ENCODE measurements around the gene CFAP100.

CFAP100 gene

DNA sequence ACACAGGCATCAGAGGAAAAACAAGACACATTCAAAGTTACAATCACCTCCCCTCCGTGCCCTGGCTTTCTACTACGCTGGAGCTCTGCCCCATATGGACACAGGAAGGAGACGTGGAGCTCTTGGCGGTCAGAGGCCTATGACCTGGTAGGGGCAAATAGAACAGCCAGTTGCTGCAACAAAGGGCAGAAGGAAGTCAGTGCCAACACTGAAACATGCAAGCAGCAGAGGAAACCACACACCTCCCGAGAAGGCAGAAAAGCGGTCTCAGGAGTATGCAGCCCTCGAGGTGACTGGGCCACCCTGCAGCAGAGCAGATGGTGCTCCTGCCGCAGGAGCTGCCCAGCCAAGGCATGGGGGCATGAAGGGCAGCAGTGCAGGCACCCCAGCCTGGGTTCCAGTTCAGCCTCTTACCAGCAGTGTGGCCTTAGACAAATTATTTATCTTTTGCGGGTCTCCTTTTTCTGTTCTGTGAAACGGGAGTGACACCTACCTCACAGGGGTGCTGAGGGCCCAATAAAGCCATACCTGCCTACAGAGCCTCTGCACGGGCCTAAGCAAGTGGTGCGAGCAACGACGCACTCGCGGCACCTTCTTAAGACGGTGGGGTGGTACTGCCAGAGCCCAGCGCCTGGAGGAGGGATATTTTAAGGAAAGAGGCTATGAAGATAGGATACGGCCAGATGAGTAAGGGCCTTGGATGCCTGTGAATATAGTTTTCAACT lies 72.3 kb downstream of the CFAP100 start:
- no peak for DNase-seq

DNA sequence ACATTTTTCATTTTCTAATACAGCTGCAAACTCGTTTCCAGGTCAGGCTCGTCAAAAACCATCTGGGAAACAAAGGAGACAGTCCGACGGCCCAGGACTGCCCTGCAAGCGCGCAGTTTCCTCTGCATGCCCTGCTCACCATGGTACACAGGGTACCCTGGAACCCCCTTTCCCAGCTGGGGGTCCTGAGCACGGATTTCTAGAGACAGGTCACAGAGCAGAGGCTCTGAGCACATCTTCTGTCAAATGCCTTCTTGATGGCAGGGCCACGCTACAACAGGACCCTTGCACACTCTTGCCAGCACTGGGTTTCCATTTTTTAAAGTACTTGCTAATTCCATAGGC lies 72.9 kb downstream of the CFAP100 start:
- DNase-seq, result no peak

DNA sequence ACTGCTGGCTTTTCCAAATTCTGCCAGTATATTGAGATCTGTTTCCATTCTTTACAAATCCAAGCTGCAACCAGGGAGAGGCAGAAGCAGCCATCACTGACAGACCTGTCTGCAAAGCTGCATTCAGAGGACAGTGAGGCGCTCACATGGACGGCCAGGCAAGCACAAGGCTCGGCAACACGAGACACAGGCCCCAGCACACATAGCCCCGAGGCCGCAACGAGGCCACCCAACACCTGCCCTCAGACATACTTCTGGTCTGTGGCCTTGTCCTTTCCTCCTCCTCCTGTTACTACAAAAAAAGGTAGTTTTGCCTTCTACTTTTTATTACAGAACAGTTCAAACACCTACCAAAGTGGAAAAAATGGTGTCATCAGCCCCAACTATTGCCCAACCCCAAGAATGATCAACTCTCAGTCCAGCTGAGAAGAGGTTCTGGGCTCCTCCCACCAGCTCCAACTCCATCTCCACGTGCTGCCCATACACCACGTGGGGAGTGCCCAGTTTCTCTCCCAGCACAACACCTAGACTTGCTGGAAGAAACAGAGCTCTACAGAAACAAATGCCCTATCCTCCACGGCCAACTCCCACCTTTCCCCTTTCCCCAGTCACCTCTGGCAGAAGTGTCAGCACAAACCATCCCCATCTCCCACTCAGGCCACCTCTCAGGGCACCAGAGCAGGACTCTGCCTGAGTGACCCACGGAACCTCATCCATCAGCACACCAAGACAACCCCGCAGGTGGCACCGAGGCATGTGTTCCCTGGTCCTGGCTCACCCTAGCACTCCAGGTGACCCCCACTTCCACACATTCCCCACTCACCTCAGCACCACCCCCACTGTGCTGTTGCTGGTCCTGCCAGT lies 73.6 kb downstream of the CFAP100 start:
- DNase-seq, result no peak

DNA sequence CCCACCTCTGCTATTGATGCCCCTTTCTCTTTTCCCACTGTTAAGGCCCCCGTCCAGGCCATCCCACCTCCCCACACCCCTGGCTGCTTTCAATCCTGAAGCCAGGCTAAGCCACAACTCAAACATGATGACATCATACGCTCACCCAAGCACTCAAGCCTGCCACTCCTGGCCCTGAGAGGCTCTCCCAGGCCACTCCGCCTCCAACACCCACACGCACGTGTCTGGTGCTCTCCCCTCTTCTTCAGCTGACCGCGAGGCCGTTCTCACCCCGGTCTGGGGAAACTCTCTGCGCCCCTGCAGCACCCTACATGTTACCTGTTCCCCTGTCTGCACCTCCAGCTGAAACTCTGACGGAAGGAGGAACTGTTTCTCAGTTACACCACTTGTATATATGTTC lies 74.8 kb downstream of the CFAP100 start:
- DNase-seq, result no peak

DNA sequence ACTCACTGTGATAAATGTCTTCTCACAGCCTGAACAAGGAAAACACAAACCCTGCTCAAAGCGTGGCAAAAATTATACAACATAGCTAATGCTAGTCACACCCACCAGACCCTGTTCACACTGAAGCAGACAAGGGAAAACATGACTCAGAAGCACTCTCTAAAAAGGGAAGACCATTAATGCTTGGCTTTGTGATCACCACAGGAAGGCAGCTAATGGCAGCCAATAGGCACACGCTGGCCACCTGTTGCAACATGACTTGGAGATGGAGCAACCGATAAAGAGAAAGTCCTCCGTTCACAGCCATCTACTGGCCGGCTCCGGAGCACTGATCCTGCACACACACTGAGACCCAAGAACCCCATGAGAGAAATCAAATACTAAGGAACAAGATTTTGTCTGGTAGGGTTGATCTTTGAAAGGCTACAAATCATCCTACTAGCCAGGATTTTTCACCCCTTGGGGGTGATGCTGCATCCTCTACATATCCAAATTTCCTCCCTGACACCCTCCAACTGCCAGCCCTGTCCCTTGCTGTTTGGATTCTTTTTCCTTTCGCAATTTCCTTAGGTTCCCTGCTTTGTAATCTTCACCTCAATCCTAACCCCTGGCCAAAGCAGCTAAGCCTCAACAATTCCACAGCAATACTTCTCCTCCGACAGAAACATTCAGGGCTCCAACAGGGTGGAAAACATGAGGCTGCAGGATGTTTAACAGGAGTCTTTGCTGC lies 77.7 kb downstream of the CFAP100 start:
- DNase-seq, result no peak

DNA sequence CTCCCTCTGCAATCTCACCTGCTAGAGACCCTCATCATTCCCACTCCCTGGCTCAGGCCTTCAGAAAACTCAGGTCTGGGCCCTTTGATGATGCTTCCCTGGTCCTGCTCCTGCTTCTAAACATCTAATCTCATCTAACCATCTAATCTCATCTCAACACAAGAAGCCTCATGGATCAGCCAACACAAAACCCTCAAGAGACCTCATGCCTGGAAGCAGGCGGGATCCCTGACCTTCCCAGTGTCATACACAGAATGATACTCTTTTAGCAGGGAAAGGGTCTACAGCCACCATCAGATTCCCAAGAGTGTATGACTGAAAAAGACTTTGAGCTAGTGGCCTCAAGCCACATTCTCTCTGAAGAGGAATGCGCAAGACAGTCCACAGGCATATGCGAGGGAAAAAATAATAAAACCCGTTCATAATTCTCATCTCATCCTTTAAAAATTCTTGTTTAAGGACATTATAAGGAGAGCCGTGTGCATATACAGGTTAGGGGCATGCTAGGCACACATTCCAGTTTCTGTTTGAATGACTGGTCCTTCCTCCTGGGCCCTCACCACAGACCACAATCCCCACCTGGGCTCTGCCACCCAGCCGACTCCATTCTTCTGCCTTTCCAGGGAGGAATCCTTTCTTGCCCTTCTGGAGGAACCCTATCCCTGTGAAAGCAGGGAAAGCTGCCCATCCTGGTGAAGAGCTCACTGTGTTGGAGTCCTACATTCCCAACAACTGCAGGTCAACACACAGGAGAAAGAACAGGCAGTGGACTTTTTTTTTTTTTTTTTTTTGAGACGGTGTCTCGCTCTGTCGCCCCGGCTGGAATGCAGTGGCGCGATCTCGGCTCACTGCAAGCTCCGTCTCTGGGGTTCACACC lies 78.8 kb downstream of the CFAP100 start:
- no peak for DNase-seq

DNA sequence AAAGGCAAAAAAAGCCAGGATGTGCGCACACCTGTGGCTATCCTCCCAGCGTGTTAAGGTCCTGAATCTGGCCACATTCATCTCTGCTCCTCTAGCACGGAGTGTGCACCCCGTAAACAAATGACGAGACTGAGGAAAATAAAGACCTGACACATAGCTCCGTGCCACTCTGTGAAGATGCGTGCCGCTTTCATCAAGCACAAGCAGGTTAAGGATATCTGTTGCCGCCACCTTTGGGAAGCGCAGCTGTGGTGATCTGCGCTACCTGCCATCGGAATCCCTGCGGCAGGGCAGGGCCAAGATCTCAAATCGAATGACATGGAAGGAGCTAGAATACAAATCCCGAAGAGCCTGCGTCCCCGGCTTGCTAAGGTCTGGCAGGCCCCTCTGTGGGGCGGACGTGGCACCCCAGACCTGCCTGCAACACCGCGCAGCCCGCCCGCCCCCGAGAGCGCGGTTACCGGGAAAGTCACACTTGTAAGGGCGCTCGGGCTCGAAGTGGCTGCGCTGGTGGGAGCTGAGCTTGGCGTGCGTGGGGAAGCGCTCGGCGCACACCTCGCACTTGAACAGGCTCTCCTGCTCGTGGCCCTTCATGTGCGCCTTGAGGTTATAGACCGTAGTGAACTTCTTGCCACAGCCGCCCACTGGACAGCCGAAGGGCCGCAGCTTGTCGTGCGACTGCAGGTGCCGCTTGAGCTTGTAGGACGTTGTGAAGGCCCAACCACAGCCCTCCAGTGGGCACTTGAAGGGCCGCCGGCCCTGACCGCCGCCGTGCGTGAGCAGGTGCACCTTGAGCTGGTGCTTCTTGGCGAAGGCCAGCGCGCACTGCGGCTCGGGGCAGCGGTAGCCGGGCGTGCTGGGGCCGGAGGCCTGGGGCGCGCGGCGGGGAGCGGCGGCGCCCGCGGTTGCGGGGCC lies 80.0 kb downstream of the CFAP100 start:
- peak; percentile 27 for DNase-seq

DNA sequence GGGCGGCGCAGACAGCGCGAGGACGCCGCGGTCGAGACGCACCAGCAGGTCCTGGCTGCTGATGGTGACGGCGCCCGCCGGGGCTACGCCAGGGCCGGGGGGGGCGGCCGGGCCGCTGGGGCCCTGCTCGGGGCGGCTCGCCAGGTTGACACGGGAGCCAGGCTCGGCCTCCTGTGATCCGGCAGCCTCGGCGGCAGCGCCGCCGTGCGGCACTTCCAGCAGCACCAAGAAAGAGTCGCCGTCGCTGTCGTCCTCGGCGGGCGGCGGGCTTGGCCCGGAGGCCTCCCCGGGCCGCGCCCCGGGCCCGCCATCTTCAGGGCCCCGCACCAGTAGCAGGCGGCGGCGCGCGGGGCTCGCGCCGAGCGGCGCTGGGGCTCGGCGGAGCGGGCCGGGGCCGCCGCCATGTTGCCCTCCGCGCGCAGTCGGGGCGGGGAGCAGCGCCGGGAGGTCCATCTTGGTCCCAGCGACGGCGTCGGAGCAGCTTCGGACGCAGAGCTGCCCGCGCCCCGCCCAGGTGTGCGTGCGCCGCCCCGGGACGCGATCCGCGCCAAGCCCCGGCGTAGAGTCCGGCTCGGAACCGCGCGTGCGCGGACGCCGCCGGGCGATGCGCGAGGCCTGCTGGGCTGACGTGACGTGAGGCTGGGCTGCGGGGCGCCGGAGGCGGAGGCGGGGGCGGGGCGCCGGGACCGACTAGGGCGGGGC lies 80.9 kb downstream of the CFAP100 start, which contains the start of gene ZXDC:
TSS of gene ZXDC (minus strand) at position 479 of the 702 bp plus-strand sequence. CDS start at position 453, 26 bp downstream.
- peak; percentile 95 for DNase-seq

DNA sequence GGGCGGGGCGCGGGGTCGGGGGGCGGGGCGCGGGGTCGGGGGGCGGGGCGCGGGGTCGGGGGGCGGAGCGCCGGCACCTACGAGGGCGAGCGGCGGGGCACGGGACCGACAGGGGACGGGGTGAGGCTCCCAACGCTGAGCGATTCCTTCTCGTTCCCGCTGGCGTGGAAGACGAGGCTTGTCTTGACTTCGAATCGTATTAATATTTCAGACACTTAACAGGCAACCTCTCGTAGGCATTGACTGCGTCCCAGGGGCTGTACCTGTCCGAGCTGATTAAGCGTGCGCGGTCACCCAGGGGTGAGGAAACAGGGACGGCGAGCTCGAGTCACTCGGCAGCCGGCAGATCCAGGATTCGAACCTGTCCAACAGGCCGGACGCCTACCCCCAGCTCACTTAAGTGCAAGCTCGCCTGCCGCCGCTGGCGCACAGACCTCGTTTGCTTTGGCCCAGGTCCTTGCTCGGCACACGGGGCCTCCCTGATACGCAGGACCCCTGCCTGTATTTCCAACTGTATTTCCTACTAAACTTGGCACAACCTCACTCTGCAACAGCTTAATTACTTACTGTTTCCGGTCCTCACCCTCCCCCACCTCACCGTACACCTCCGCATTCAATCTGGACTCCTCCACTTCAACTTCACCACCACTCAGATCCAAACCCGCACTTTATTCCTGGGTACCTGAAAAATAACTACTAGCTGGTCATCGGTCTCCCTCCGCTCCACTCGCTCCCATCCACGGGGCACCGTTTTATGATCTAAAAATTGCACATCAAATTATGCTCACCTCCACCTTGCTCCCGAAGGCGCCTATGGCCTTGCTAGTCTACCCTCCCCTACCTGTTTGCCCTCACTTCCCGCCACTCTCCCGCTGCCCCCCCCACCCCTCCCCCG lies 81.7 kb downstream of the CFAP100 start:
- DNase-seq, result no peak

DNA sequence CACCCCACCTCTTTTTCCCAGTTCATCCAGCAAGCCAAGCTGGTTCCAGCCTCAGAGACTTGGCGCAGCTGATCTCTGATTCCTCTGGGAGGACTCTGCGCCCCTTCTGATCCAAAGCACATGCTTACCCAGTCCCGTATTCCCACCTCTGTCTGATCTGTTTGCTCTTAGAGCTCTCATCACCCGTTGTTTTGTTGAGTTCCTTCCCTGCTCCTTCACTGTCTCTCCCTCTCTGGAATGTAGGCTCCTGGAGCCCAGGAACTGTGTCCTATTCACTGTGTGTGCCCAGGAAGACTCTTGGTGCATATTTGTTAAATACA lies 82.3 kb downstream of the CFAP100 start:
- DNase-seq, result no peak

DNA sequence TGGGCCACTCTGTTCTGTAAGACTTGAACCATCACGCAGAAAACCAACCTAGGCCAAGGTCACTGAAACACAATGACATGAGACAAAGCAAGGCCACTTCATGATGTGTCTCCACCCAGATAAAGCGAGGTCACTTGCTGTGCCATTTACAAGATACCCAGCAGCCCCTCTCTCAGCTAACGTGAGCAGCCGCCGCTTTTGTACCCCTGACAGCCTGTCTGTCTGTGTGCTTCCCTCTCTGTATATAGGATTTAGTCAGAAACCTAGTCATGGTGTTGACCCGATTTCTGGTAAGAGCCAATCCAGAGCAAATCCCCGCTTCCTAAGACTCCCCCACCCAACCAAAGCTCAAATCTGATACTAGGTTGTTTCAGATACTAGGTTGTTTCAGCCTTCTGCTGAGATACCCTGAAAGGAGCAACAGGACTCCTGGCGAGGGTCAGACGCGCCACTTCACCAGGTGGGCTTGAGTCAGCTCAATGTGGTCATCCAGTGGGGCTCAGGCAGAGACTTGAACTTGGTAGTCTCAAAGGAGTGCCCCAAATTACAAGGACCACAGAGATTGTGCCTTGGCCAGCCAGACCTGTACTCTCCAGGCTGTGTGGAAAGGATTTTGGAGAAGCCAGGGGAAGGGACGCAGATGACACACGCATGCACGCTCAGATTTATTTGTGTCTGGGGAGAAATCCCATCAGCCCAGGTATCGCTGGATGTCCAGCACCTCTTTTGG lies 84.0 kb downstream of the CFAP100 start:
- DNase-seq, result no peak

DNA sequence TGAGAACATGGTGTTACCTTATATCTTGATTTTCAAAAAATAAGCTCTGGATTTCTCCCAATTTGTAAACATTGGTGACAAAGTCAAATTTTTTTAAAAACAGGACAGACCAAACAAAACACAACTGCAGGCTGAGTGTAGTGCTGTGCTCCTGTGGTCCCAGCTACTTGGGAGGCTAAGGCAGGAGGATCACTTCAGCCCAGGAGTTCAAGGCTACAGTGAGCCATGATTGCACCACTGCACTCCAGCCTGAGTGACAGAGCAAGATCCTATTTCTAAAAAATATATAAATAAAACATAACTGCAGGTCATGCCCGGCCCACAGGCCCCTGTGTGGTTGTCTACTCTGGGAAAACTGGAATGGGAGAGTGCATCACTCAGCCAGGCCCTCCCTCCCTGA lies 84.9 kb downstream of the CFAP100 start:
- DNase-seq, result no peak

DNA sequence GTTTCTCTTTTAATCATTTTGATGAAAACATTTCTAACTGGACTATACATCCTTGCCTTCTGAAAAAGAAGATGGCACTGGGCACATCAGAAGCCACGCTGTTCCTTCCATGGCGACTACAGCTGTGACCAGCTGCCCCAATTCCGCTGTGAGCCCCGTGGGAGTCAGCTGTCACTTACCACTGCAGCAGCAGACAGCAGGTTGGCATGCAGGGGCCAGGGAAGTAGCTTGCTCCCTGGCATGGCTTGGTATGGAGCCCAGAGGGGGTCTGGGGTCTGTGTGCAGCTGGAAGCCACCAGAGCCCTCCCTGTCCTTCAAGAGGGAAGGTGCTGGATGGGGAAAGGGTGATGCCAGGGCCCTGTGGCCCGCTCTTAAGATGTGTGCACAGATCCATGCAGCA lies 85.5 kb downstream of the CFAP100 start:
- no peak for DNase-seq

DNA sequence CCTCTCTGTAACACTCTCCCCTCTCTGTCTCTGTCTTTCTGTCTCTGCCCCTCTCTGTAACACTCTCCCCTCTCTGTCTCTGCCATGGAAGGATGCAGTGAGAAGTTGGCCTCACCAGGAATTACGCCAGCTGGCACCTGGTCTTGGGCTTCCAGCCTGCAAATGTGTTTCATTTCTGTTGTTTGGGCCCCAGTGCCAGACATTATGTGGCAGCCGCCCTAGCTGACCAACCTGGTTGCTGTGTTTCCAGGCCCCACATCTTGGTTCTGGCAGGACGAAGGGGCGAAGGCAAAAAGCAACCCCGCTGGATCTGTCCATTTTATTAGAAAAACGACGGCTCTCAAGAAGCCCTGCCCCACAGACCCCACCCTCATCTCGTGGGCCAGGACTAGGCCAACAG lies 86.2 kb downstream of the CFAP100 start:
- no peak for DNase-seq

DNA sequence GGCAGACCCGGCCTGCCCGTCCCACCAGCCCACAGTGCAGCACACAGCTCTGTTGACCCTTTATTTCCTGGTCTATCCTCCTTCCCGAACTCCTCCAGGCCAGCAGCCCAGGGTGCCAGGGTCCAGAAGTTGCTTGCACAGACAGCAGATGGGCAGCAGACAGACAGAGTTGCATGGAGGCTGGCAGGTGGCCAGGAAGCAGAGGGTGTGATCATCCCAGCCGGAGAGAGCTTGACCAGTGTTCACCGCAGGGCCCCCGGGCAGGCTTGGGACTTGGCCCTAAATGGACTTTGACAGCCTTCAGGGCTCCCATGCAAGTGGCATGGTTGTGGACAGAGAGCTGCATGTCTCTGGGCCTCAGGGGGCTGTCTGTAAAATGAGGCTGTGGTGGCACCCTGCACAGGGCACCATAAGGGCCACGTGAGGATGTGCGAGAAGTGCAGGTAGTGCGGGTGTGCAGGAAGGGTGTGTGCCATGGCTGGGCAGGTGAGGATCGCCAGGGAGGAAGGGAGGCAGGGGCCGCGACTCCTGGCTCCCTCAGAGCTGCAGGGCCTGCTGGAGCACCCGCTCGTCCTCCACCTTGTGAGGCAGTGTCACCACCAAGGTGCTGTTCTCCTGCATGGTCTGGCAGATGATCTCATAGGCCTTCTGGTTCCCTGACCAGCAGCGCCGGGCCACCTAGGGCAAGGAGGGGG lies 87.2 kb downstream of the CFAP100 start:
- DNase-seq, result no peak

DNA sequence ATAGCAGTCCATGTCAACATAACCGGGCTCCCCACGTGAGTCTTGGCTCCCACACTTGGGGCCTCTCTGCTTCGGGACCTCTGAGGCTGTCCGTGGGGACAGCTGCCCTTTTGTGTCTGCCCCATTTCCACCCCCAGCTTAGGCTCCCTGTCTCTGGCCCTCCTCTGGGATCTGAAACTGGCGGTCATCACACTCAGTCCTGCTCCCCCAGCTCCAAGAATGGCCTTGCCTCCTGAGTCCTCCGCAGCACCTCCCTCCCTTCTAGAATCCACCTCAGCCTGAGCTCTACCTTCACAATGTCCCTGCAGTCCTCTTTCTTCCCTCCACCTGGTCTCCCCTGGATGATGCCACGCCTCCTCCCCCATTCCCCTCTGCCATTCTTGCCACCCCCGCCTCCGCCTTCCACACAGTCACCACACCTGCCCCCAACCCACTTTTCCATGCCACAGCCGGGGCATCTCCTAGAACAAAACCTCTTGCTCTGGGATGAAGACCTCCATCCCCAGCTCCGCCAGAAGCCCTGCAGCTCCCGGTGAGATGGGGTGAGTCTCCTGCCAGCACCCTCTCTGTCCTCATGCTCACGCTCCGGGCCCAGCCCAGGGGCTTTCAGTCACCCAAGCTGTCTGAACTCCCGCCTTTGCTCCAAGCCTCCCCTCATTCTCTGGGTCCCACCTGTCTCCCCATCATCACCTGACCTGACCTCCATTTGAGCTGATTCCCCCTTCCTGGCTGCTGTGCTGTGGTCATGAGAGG lies 88.0 kb downstream of the CFAP100 start:
- no peak for DNase-seq

DNA sequence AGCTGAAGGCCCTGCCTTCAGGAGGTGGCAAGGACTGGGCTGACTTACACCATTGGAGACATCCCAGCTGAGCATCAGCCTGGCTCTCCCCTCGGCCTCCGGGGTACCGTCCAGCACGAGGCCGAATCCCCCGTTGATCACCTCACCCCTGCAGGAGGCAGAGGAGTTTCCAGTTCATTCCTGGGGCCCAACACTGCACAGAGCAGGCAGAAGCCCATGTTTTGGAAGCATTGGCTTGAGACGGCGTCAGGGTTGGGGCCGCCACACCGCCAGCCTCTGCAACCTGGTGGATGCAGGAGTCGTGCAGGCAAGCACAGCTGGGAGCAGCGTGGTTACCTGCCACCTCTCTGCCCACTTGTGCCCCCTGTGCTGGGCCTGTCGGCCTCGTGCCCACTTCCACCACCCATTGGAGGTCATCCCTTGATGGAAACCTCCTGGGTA lies 88.6 kb downstream of the CFAP100 start:
- DNase-seq, result no peak

DNA sequence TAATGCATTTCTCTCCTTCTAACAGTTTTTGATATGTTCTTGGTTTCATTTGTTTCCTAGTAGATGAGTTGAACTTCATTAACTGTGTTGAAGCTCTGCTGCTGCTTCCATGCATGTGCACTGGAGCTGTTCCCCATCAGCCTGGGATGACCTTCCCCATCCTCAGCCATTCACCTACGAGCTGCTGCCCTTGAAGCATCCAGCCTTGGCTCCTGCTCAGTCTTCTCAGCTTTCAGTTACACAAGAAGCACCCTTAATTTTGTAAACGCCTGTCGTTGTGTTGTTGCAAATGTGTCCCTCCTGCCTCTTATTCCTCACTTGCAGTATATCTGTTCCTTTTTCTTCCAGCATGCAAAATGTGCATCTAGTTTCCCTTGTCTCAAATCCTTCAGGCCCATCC lies 89.4 kb downstream of the CFAP100 start:
- no peak for DNase-seq
